Left lung (tissue), 14 donors: ENCODE results near the gene DNM1. TPM values are rescaled to one million over a fixed set of nuclear protein-coding genes. Genes with fewer than 3 reads are reported as not detected.

Source experiments
- ATAC-seq: fragments of 200-7000 bp; cut with Tn5 transposase; one replicate; pipeline ENCODE4 v1.9.1; 2020; ENCODE audit warnings: moderate library complexity
- DNase-seq, 4 donors: peaks; one replicate each; pipeline ENCODE4 v3.0.0-alpha.2; 2013 to 2020
- H3K27ac ChIP-seq, 2 donors: fragments of 200-600 bp; sonication (generic) in 1 of 2; one replicate each; pipeline versions ENCODE4 v1.5.0 to v1.8.0; 2020 to 2021
- H3K27me3 ChIP-seq, 2 donors: fragments of 200-600 bp; sonication (generic) in 1 of 2; one replicate each; pipeline versions ENCODE4 v1.5.0 to v1.8.0; 2020 to 2021
- H3K36me3 ChIP-seq, 2 donors: fragments of 200-600 bp; sonication (generic) in 1 of 2; one replicate each; pipeline versions ENCODE4 v1.5.0 to v1.8.0; 2020 to 2021
- H3K4me1 ChIP-seq, 2 donors: fragments of 200-600 bp; one replicate each; pipeline ENCODE4 v1.8.0; 2021
- H3K4me3 ChIP-seq, 2 donors: fragments of 200-600 bp; sonication (generic) in 1 of 2; one replicate each; pipeline versions ENCODE4 v1.5.0 to v1.8.0; 2020 to 2021; ENCODE audit warnings: mild to moderate bottlenecking in 1 of 2
- H3K9me3 ChIP-seq, 2 donors: fragments of 200-600 bp; sonication (generic) in 1 of 2; one replicate each; pipeline versions ENCODE4 v1.5.0 to v1.8.0; 2020 to 2021
- CTCF ChIP-seq, 2 donors: fragments of 200-600 bp; sonication (generic) in 1 of 2; IDR thresholded peaks; one replicate each; pipeline versions ENCODE4 v1.5.0 to v1.8.0; 2021; ENCODE audit warnings: antibody characterized with exemption in 2 of 2
- intact Hi-C, 2 donors: fragments of 100-400 bp; cut with DNase I; formaldehyde crosslinking; loops; one replicate each; pipeline versions ENCODE4 v1.11.2 to v1.14.2; 2022
- long read RNA-seq, 12 donors: library from polyadenylated mRNA in 2 of 12; unstranded in 2 of 12; transcript quantifications; one replicate each; pipeline ENCODE4 v2.0.0 and lab custom pipeline, GENCODE V29; 2019 to 2026
- polyA plus RNA-seq, 6 donors: library from polyadenylated mRNA; unstranded; fragments of 120-200 nt; gene quantifications; one replicate each; pipeline ENCODE4 v1.2.1, GENCODE V29; 2013; ENCODE audit not compliant: insufficient read length in 6 of 6
- total RNA-seq, 2 donors: library from RNA; stranded (reverse); fragmentation: NEBNext Ultra II Directional; extraction: Animal tissue kit (Norgen Biotek cat#: 25700); gene quantifications; one replicate each; pipeline ENCODE4 v1.2.1, GENCODE V29; 2021
- donor health status: DM: no; HTN: yes; CAD: no.
- donor health status: DM: no; HTN: no; CAD: no.

DNM1 gene
- total RNA-seq: 10 to 100 TPM in 1 of 2 donors, 1 to 10 TPM in 1; 9.0 to 17.2 TPM
- 10 to 100 TPM; 60.6 to 90.0 (median 65.3) TPM for polyA plus RNA-seq
- long read RNA-seq, donor 1: 0 reads
- long read RNA-seq, donor 2: 0 reads
- long read RNA-seq, donor 3: 0 reads
- long read RNA-seq, donor 4, partial matches to known transcripts: 0 of 1 reads
- long read RNA-seq, donor 4, other reads (novel, unspliced or antisense): 1 of 1 reads
- long read RNA-seq, donor 5, partial matches to known transcripts: 0 of 1 reads
- long read RNA-seq, donor 5, other reads (novel, unspliced or antisense): 0 of 1 reads
- long read RNA-seq, donor 6: 0 reads
- long read RNA-seq, donor 7: 0 reads
- long read RNA-seq, donor 8: 0 reads
- long read RNA-seq, donor 9: 0 reads
- long read RNA-seq, donor 10, partial matches to known transcripts: 0 of 1 reads
- long read RNA-seq, donor 10, other reads (novel, unspliced or antisense): 1 of 1 reads
- long read RNA-seq, donor 11, partial matches to known transcripts: 129 of 133 reads
- long read RNA-seq, donor 11, other reads (novel, unspliced or antisense): 0 of 133 reads
- long read RNA-seq, donor 12: 0 reads

DNA sequence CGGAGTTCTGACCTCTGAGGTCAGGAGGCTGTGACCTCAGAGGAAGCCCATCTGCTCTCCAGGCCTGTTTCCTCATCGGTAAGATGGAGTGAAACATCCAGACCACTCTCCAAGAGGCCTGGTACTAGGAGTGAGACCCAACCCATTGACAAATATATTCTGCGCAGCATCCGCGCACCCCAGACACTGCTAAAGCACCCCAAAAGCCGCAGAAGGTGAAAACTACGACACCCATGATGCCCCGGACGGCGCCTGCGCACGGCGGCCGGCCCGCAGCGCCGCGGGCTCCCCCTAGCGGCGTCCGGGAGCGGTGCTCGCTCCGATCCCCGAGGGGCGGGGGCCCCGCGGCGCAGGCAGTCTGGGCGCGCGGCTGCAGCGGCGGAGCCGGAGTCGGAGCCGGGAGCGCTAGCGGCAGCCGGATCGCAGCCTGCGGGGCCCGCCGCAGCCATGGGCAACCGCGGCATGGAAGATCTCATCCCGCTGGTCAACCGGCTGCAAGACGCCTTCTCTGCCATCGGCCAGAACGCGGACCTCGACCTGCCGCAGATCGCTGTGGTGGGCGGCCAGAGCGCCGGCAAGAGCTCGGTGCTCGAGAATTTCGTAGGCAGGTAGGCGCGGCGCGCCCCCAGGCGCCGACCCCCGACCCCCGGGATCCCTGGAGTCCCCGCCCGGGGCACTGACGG is at the start of gene DNM1:
Gene DNM1, plus strand, starts transcription at position 356 of the 683 bp plus-strand sequence. Its CDS starts 92 bp downstream, at position 448.
- peak; percentile 90 to 95 for TF ChIP-seq CTCF (IDR thresholded peaks at IDR 0.05)
- H3K9me3 ChIP-seq: no peaks in the 10 kb centered on the region
- H3K36me3 ChIP-seq: no peaks in the 10 kb centered on the region
- H3K4me3 ChIP-seq: peak within 1 kb of the TSS; percentile 46 to 49
- DNase-seq (peak; percentile 50 to 94 (median 71)), ATAC-seq (peak; percentile 96)
- peaks cover 8 to 44% of the 10 kb centered on the region in 2 donors for H3K27me3 ChIP-seq
- no peak within 1 kb of the TSS for H3K27ac ChIP-seq
- intact Hi-C loops: no loop called here
- H3K4me1 ChIP-seq: peaks cover 0 to 21% of the 10 kb centered on the region in 2 donors

GRCh38 chr9:128153947-128154695 is 49.1 kb upstream of the DNM1 start:
- intact Hi-C loops: no loop called here
- Histone ChIP-seq H3K27ac (no peak overlapping the region), H3K4me3 (no peak overlapping the region), H3K9me3 (no peaks in the 10 kb centered on the region), H3K4me1 (peaks cover 0 to 24% of the 10 kb centered on the region in 2 donors), H3K36me3 (no peaks in the 10 kb centered on the region), H3K27me3 (no peaks in the 10 kb centered on the region)
- no peak for TF ChIP-seq CTCF (IDR thresholded peaks at IDR 0.05)
- peak in 1 of 4 donors; percentile 54 for DNase-seq
- ATAC-seq: no peak

- H3K4me3 ChIP-seq: no peak overlapping the region
- H3K4me1 ChIP-seq: peaks cover 0 to 16% of the 10 kb centered on the region in 2 donors
- intact Hi-C loops: no loop called here
- no peak for TF ChIP-seq CTCF (IDR thresholded peaks at IDR 0.05)
- no peaks in the 10 kb centered on the region for H3K36me3 ChIP-seq
- no peaks in the 10 kb centered on the region for H3K27me3 ChIP-seq
- H3K27ac ChIP-seq: no peak overlapping the region
- H3K9me3 ChIP-seq: no peaks in the 10 kb centered on the region
- DNase-seq (peak in 1 of 4 donors; percentile 9), ATAC-seq (no peak)
Observed at GRCh38 chr9:128155736-128156500, 47.3 kb upstream of the DNM1 start.

GRCh38 chr9:128159522-128159783 is 43.7 kb upstream of the DNM1 start:
- H3K4me3 ChIP-seq: peak overlapping the region; percentile 28 to 88
- TF ChIP-seq CTCF (IDR thresholded peaks at IDR 0.05): no peak
- H3K4me1 ChIP-seq: peaks cover 0 to 23% of the 10 kb centered on the region in 2 donors
- DNase-seq (no peak), ATAC-seq (peak; percentile 2)
- H3K9me3 ChIP-seq: no peaks in the 10 kb centered on the region
- H3K27ac ChIP-seq: peak overlapping the region; percentile 70 to 78
- H3K36me3 ChIP-seq: peaks cover 0 to 25% of the 10 kb centered on the region in 2 donors
- intact Hi-C loops: no loop called here
- no peaks in the 10 kb centered on the region for H3K27me3 ChIP-seq
